T-helper 2 cell (primary cell): ENCODE measurements around the gene GON7.
"Not testable (repeated sequence)": the region's sequence is repeated elsewhere in the genome, so short reads cannot be mapped to it uniquely, and the experiment has no call there.

Experiments
- DNase-seq, 5 experiments: peaks; one replicate each; pipeline versions ENCODE4 v3.0.0 to v3.0.0-alpha.2; 2012 to 2022

Gene GON7

DNA sequence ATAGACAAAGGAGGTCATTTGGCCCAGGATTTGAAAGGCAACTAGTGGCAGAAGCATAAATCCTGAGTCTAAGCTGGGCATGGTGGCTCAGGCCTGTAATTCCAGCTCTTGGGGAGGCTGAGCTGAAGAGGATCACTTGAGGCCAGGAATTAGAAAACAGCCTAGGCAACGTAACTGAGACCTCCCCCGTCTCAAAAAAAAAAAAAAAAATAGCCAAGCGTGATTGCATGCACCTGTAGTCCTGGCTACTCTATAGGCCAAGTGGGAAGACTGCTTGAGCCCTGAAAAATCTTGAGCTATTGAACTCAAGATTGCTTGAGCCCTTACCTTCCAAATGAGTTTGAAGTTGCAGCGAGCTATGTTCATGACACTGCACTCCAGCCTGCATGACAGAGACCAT, 7.8 kb downstream of the GON7 start:
- DNase-seq = no peak

DNA sequence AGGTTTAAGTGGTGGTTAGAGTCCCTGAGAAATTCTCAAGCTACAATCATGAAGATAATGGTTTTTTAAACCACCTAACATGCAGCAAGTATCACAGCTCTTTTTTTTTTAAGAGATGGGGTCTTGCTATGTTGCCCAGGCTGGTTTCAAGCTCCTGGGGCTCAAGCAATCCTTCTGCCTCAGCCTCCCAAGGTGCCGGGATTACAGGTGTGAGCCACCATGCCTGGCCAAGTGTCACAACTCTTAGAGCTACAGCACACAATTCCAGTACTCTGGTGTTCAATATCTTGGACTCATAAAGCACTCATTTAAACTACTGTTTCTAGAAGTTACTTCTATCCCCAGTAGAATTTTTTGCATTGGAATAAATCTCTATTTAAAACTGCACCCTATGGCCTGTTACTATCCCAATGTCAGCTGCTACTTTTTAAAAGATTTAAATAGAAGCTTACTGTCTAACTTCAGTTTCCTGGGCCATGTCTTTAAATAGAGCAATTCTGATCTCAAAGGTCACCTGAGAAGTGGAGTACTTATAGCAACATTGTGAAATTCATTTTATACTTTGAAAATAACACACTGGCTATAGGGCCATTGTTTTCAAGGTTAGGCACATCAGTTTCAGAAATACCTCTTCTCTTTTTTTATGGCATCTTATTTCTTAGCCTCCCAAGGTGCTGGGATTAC, 11.4 kb downstream of the GON7 start:
- no peak for DNase-seq

DNA sequence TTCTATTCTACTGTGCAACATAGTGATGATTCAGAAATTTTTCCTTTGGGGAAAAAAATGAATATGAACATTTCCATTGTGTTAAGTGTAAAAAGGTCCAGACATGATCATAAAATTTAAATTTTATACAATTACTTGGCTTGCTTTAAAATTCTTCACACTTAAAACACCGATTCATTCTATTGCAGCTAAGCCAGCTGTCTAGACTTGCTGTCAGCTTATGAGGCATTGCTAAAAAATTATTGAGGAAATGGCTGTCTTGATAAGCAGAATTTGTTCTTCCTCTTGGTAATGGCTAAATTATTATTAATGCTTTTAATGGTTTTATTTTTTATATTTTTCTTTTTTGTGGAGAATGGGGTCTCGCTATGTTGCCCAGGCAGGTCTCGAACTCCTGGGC, 19.9 kb downstream of the GON7 start:
- no peak for DNase-seq

DNA sequence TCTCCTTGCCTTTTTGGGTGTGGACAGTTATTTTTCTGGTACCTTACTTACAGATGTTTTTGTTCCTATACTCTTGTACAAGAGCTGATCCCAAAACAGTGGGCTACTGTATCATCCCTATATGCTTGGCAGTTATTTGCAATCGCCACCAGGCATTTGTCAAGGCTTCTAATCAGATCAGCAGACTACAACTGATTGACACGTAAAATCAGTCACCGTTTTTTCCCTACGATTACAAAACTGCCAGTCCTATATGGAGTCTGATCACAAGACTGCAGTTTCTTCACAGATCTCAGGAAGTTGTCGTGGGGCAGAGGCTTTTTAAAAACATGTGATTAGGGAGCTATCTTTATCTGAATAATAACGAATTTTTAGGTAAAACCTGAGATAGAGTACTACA, 20.4 kb downstream of the GON7 start:
- DNase-seq = no peak

DNA sequence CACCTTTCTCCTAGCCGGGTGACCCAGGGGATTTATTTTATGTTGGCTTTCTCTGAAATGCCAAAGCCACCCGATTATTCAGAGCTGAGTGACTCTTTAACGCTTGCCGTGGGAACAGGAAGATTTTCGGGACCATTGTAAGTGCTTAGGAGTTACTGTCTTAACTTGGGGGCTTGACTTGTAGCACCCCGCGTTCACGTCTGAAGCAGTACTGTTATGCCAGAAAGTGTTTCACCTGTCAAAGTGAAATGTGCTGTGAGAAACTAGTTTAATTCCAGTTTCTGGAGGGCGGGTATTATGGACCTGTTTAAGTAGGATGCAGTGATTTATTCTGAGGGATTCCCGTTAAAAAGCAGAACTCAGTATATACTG, 21.5 kb downstream of the GON7 start:
- peak in 1 of 5 experiments; percentile 48 for DNase-seq

DNA sequence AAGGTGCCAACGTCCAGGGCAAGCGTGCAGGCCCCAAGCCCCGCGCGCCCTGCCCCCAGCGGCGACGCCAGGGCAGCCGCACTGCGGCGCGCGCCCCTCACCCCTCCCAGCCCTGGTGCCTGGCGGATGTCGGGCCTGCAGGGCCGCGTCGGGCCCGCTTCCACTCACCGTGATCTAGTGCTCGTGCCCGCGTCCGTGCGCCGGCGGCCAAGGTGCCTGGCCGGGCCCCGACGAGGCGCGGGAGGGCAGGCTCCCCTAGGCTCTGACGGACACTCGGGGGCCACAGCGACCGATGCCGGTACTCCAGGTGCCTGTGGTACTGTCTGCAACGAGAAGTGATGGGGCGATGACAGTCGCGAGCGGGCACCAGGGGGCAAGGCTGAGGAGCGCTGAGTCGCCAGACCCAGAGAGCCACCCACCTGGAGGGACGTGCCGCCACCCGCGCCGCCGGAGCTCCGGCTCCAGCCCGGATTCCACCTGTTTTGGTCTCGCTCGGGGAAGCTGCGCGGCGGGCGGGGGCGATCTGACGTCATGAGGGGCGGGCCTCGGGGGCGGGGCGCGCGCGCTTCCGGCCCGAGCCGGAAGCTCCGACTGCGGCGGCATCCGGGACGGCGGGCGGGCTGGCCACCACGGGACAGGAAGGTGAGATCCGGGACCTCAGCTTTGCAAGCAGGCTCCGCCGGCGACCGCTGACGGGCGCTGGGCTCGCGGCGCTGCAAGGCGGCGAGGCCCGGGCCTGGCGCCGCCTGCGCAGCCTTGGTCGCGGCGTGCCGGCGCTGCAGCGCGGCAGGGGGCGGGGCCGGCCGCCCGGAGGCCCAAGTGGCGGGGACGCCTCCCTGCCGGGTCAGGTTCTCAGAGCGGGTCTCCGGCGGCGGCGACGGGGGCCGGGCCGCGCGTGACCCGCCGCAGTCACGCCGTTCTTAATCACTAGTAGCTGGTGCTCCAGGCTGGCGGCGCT, 22.2 kb downstream of the GON7 start, which contains the start of the genes LYSET and MOAP1:
Gene LYSET, plus strand, starts transcription at position 927 of the 958 bp plus-strand sequence. CDS start 89 bp downstream, outside the sequence.
Gene MOAP1, minus strand, starts transcription at position 507 of the 958 bp plus-strand sequence. CDS start 655 bp downstream, outside the sequence.
- peak; percentile 83 to 98 (median 90) for DNase-seq

DNA sequence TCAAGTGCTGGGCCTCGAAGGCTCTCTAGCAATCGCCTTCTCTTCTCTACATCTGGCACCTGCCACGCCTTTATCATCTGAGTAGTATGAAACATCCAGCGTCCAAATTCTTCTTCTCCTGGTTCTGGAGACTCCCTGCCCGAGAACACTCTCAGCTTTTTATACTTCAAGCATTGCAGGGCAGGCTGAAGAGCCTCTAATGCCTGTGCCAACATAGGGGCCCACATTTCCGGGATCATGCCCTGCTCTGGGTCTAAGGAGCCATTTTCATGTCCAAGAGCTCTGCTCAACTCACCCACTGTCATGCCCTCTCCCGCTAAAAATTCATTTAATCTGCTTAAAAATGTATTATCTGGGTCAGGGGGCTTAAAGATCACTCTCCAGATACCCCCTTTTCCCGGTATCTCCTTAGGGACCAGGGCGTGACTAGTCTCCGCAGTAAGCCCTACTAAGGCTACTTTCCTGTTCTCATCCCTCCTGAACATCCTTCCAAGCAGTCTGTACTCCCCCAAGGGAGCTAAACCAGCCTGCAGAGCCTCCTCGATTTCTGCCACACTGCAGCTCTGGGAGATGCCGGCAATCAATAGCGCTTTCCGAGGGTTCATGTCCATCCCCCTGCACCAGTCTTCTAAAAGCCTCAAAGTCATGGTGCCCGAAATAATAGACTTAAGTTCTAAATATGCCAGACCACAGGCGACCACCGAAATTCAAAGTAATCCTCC, 23.1 kb downstream of the GON7 start:
- DNase-seq = no peak

DNA sequence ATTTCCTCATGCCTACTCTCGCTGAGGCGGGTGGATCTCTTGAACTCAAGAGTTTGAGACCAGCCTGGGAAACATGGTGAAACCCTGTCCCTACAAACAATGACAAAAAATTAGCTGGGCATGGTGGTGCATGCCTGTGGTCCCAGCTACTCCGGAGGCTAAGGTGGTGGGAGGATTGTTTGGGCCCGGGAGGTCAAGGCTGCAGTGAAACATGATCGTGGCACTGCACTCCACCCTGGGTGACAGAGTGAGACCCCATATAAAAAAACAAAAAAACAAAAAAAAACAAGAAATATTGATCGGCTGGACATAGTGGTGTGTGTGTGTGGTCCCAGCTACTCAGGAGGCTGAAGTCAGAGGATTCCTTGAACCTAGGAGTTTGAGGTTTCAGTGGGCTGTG, 31.4 kb downstream of the GON7 start:
- no peak for DNase-seq

DNA sequence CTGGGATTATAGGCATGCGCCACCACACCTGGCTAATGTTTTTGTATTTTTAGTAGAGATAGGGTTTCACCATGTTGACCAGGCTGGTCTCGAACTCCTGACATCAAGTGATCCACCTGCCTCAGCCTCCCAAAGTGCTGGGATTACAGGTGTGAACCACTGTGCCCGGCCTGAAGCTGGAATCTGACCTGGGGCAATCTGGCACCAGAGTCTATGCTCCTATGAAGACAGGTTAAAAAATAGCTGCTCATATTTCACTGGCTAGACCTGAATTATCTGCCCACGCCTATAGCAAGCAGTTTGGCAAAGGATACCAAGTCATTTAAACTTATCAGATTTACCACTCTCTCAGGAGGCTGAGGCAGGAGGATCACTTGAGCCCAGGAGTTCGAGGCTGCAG, 32.1 kb downstream of the GON7 start:
- DNase-seq = not testable (repeated sequence)

DNA sequence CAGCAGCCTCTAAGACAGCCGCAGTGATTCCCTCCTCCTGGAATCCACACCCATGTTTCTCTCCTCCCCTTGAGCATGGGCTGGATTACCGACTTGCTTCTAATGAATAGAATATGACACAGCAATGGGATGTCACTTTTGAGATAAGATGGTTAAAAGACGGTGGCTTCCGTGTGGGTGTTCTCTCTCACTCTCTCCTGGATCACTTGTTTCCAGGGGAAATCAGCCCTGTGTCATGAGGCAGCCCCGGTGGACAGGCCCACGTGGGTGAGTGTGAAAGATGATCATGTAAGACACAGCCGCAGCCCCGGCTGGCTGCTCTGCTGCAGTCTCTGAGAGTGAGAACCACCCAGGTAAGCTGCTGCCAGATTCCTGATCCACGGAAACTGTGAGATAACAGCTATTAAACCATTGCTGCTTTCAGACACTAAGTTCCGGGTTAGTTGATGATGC, 32.9 kb downstream of the GON7 start:
- no peak for DNase-seq

DNA sequence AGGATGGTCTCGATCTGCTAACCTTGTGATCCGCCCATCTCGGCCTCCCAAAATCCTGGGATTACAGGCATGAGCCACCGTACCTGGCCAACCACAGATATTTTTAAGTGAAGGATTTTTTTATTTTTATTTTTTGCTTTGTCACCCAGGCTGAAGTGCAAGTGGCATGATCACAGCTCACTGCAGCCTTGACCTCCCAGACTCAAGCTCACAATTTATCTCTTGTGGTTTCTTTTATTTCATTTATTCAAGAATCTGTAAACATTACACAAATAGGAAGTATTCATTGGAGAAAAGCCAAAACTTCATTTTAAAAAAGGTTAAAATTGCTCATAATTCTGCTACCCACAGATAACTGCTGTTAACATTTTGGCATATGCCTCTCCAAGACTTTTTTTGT, 35.5 kb downstream of the GON7 start:
- DNase-seq = no peak

DNA sequence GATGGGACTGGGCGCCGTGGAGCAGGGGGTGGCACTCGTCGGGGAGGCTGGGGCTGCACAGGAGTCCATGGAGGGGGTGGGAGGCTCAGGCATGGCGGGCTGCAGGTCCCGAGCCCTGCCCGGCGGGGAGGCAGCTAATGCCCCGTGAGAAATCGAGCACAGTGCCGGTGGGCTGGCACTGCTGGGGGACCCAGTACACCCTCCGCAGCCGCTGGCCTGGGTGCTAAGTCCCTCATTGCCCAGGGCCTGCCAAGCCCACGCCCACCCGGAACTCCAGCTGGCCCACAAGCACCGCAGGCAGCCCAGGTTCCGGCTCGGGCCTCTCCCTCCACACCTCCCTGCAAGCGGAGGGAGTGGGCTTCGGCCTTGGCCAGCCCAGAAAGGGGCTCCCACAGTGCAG, 36.7 kb downstream of the GON7 start:
- DNase-seq = not testable (repeated sequence)

DNA sequence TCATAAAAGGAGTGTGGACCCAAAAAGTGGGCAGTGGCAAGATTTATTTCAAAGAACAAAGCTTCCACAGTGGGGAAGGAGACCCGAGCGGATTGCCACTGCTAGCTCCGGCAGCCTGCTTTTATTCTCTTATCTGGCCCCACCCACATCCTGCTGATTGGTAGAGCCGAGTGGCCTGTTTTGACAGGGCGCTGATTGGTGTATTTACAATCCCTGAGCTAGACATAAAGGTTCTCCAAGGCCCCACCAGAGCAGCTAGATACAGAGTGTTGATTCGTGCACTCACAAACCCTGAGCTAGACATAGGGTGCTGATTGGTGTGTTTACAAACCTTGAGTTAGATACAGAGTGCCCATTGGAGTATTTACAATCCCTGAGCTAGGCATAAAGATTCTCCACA, 37.2 kb downstream of the GON7 start:
- not testable (repeated sequence) for DNase-seq

DNA sequence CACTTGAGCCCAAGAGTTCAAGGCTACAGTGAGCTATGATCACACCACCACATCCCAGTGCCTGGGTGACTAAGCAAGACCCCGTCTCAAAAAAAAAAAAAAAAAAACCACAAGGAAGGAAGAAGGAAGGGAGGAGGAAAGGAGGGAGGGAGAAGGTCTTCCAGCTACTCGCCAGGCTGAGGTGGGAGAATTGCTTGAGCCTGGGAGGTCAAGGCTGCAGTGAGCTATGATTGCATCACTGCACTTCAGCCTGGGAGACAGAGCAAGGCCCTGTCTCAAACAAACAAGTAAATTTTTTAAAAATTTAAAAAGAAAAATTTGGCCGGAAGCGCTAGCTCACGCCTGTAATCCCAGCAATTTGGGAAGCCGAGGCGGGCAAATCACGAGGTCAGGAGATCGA, 38.3 kb downstream of the GON7 start:
- not testable (repeated sequence) for DNase-seq

DNA sequence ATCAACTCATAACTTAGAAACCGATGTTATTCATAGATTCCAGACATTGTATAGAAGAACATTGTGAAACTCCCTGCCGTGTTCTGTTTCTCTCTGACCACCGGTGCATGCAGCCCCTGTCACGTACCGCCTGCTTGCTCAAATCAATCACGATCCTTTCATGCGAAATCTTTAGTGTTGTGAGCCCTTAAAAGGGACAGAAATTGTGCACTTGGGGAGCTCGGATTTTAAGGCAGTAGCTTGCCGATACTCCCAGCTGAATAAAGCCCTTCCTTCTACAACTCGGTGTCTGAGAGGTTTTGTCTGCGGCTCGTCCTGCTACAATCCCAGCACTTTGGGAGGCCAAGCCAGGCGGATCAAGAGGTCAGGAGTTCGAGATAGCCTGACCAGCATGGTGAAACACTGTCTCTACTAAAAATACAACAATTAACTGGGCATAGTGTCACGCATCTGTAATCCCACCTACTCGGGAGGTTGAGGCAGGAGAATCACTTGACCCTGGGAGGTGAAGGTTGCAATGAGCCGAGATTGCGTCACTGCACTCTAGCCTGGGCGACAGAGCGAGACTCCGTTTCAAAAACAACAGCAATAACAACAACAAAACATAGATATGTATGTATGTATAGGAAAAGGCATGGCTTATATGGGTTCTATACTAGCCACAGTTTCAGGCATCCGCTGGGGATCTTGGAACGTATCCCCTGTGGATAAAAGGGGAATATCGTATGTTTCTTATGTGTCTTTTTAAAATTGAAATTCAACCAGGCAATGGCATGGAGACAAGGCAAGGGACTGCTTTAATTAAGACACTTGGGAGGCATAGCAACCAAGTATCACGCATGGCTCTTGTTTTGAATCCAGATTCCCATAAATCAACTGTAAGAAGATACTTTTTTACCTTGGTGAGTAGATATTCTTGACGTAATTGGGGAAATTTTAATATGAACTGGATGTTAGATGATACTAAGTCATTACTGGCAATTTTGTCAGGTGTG, 41.3 kb downstream of the GON7 start:
- not testable (repeated sequence) for DNase-seq

DNA sequence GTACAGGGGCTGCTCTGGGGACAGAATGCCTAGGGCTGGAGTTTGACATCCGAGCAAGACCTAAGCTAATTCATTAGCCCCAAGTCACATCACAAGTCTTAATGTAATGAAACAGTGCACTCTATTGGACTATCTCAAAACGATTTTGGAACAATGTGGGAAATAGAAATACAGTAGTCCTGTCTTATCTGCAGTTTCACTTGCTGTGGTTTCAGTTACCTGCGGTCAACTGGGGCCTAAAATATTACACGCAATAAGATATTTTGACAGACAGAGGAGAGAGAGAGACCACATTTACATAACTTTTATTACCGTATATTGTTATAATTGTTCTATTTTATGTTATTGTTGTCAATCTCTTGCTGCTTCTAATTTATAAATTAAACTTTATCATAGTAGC, 43.3 kb downstream of the GON7 start:
- no peak for DNase-seq

DNA sequence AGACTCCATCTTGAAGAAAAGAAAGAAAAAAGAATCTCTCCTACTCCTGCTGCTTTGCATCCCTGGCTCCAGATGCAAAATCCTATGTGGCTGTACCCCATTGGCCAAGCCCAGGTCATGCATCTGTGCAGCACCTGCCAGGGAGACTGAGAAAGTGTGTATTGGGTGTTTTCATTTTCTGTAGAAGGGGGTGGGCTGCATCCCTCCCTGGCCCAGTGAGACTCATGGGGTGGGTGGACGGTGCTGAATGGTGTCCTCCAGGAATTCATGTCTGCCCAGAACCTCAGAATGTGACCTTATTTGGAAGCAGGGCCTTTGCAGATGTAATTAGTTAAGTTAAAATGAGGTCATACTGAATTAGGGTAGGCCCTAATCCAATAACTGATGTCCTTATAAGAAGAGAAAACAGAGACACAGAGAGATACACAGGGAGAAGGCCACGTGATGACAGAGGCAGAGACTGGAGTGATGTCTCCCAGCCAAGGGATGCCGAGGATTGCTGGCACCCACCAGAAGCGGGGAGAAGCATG, 45.4 kb downstream of the GON7 start:
- no peak for DNase-seq

DNA sequence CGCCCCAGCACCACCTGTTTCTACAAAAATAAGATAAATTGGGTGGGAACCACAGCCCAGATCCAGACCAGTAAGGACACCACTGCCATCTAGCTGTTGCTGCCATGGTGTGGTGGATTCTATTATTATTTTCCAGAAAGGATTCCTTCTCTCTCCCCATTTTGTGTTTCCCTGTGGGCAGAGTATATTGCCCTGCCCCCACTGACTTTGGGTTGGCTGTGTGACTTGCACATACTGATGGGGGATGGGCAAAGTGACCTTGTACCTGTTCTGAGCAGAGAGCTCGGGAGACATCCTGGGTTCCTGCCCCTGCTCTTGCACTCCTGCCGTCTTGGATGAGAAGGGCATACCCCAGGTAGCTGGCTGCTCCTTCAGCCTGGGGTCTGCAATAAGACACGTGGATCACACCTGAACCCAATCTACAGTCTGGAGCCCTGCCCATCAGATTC, 46.5 kb downstream of the GON7 start:
- DNase-seq = no peak

DNA sequence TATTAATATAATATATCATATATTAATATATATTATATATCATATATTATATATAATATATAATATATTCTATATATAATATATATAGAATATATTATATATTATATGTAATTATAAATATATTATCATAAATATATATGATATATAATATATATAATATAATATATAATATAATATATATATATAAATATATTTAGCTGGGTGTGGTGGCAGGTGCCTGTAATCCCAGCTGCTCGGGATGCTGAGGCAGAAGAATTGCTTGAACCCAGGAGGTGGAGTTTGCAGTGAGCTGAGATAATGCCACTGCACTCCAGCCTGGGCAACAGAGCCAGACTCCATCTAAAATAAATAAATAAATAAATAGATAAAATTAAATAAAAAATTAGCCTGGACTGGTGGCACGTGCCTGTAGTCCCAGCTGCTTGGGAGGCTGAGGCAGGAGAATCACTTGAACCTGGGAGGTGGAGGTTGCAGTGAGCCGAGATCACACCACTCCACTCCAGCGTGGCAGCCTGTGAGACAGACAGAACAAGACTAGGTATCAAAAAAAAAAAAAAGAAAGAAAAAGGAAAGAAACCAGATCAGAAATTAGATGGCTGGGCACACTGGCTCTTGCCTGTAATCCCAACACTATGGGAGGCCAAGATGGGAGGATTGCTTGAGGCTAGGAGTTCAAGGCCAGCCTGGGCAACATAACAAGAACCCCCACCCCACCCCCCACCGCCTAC, 47.1 kb downstream of the GON7 start:
- DNase-seq = not testable (repeated sequence)

DNA sequence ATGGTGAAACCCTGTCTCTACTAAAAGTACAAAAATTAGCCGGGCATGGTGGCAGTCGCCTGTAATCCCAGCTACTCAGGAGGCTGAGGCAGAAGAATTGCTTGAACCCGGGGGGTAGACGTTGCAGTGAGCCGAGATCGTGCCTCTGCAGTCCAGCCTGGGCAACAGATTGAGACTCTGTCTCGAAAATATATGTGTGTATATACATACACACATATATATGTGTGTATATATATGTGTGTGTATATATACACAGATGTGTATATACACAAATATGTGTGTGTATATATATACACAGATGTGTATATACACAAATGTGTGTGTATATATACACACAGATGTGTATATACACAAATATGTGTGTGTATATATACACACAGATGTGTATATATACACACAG, 48.5 kb downstream of the GON7 start:
- peak in 1 of 5 experiments; percentile 15 for DNase-seq
